Brain microvascular endothelial cell (primary cell): ENCODE results near the gene FAF2.

ENCODE experiments used
- DNase-seq: peaks from one replicate; pipeline ENCODE4 v3.0.0-alpha.2; 2020
- H3K27ac ChIP-seq: fragments of 250-450 bp; sonication (Bioruptor Pico); 2 replicates; pipeline ENCODE4 v1.5.1; 2020; ENCODE audit warnings: mild to moderate bottlenecking, moderate library complexity
- H3K27me3 ChIP-seq: fragments of 250-450 bp; sonication (Bioruptor Pico); replicated peaks from 2 replicates; pipeline ENCODE4 v1.5.1; 2020; ENCODE audit warnings: mild to moderate bottlenecking
- H3K36me3 ChIP-seq: fragments of 250-450 bp; sonication (Bioruptor Pico); replicated peaks from 2 replicates; pipeline ENCODE4 v1.5.1; 2020; ENCODE audit warnings: mild to moderate bottlenecking
- H3K4me3 ChIP-seq: 2 replicates; pipeline ENCODE4 v1.5.1; 2011; ENCODE audit warnings: low read depth, mild to moderate bottlenecking, control low read depth, low read length, moderate library complexity
- CTCF ChIP-seq: IDR thresholded peaks from 2 replicates; pipeline ENCODE4 v1.5.1; 2011; ENCODE audit warnings: low read depth, mild to moderate bottlenecking, moderate library complexity, low read length, control low read depth, inconsistent platforms; ENCODE audit errors: missing control alignments
- in situ Hi-C: cut with HindIII; loops from 2 replicates; pipeline ENCODE4 v1.10.0; 2017; ENCODE audit warnings: low sequenced_read_pairs, low pct_ligation_motif_present

The FAF2 gene

GRCh38 chr5:176415952-176416924 lies 31.9 kb upstream of the FAF2 start, which contains the start of gene CLTB:
Gene CLTB (minus strand): TSS chr5:176416539. CDS start chr5:176416363, 176 bp downstream.
- DNase-seq: peak; percentile 51
- in situ Hi-C loops: no loop called here
- Histone ChIP-seq H3K36me3 (no peaks in the 10 kb centered on the region), H3K4me3 (peak within 1 kb of the TSS; percentile 73), H3K27ac (peak within 1 kb of the TSS; percentile 57), H3K27me3 (no peaks in the 10 kb centered on the region)
- peak; percentile 38 for TF ChIP-seq CTCF

- in situ Hi-C loops: no loop called here
- Histone ChIP-seq H3K36me3 (no peaks in the 10 kb centered on the region), H3K27ac (no peak overlapping the region), H3K27me3 (no peaks in the 10 kb centered on the region), H3K4me3 (no peak overlapping the region)
- TF ChIP-seq CTCF: no peak
- DNase-seq: no peak
Observed at GRCh38 chr5:176416965-176417364, 31.2 kb upstream of the FAF2 start.

GRCh38 chr5:176418251-176418650 lies 29.9 kb upstream of the FAF2 start:
- Histone ChIP-seq H3K27ac (no peak overlapping the region), H3K36me3 (no peaks in the 10 kb centered on the region), H3K27me3 (no peaks in the 10 kb centered on the region), H3K4me3 (no peak overlapping the region)
- in situ Hi-C loops: no loop called here
- TF ChIP-seq CTCF: no peak
- no peak for DNase-seq

- H3K36me3 ChIP-seq: no peaks in the 10 kb centered on the region
Observed at GRCh38 chr5:176420086-176420485, 28.1 kb upstream of the FAF2 start.

GRCh38 chr5:176420972-176421544 lies 27.1 kb upstream of the FAF2 start:
- Histone ChIP-seq H3K36me3 (no peaks in the 10 kb centered on the region), H3K4me3 (no peak overlapping the region), H3K27me3 (no peaks in the 10 kb centered on the region), H3K27ac (no peak overlapping the region)
- no peak for DNase-seq
- no peak for TF ChIP-seq CTCF
- in situ Hi-C loops: no loop called here

More at GRCh38 chr5:176420086-176420485, 28.1 kb upstream of the FAF2 start:
- DNase-seq: no peak
- Histone ChIP-seq H3K27me3 (no peaks in the 10 kb centered on the region), H3K4me3 (no peak overlapping the region), H3K27ac (no peak overlapping the region)
- in situ Hi-C loops: no loop called here
- TF ChIP-seq CTCF: no peak
